Sigmoid colon (tissue), 4 donors: ENCODE measurements around the gene ELMO2.

Experiments used
- POLR2AphosphoS5 ChIP-seq, 4 donors: sonication (generic); formaldehyde crosslinking; IDR thresholded peaks; one replicate each; pipeline ENCODE4 v1.6.1; 2017; ENCODE audit warnings: antibody characterized with exemption in 4 of 4
- TF ChIP-seq, protein P1 (sequence below), 4 experiments: fragments of 450-650 bp in 3 of 4; fragments of 200-600 bp in 1 of 4; IDR thresholded peaks; one replicate each; pipeline ENCODE4 v1.5.1; 2016 to 2019; ENCODE audit warnings: antibody characterized with exemption in 4 of 4, mild to moderate bottlenecking in 3 of 4, moderate library complexity in 2 of 4

- peak; percentile 60 to 86 (median 74) for TF ChIP-seq POLR2AphosphoS5 (IDR thresholded peaks at IDR 0.05)
- TF ChIP-seq, protein P1, sequence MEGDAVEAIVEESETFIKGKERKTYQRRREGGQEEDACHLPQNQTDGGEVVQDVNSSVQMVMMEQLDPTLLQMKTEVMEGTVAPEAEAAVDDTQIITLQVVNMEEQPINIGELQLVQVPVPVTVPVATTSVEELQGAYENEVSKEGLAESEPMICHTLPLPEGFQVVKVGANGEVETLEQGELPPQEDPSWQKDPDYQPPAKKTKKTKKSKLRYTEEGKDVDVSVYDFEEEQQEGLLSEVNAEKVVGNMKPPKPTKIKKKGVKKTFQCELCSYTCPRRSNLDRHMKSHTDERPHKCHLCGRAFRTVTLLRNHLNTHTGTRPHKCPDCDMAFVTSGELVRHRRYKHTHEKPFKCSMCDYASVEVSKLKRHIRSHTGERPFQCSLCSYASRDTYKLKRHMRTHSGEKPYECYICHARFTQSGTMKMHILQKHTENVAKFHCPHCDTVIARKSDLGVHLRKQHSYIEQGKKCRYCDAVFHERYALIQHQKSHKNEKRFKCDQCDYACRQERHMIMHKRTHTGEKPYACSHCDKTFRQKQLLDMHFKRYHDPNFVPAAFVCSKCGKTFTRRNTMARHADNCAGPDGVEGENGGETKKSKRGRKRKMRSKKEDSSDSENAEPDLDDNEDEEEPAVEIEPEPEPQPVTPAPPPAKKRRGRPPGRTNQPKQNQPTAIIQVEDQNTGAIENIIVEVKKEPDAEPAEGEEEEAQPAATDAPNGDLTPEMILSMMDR (IDR thresholded peaks at IDR 0.05) = peak in 2 of 4 experiments; percentile 9 to 31
Measured at GRCh38 chr20:46406200-46406985, at the start of gene ELMO2.
